Hematopoietic multipotent progenitor cell treated with erythropoietin and hydrocortisone succinate and interleukin-3 and kit ligand, for 6 days (in vitro differentiated cells): Measurements from ENCODE around the gene PRKG2.

ENCODE experiments used
- DNase-seq: peaks from one replicate; pipeline ENCODE4 v3.0.0-alpha.2; 2015

PRKG2 gene

GRCh38 chr4:81217779-81218178 is 2.8 kb upstream of the PRKG2 start:
- no peak for DNase-seq

GRCh38 chr4:81215931-81216330 is 909 bp upstream of the PRKG2 start:
- DNase-seq, result peak; percentile 47

- peak; percentile 50 for DNase-seq
Measured at GRCh38 chr4:81214144-81214880, 710 bp downstream of the PRKG2 start.

DNA sequence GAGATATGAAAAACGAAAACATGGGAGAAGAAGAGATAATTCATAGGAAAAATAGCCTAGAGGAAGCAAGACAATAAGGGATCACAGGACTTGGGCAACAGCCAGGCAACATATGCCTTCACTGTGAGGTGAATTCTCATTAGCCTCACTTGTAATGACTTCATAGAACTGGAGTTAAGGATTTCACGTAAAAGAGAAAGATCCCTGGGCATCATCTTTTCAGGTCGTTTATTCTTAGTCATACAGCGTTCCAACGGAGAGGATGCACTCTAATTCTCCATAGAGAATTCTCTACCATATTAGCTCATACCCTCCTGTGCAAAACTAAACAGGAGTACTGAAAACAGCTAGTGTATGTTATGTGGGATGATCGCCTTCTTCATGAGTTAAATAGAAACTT is 1.4 kb downstream of the PRKG2 start:
- no peak for DNase-seq

DNA sequence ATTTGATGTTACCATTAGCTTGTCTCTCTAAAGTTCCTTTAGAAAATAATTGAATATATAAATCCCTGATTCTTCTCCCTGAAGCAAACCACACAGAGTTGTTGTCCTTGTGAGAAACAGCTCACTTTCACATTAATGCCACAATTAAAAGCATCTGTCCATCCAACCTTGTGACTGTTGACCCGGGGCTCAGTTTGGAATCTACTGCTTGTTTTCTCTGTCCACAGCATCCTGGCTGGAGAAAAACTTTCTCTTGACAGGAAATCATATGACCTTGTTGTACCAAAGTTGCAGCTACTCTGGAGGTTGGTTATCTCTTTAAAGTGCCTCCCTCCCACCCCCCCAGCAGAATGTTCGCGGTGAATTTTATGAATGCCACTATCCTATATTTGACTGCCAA is 3.1 kb downstream of the PRKG2 start:
- DNase-seq, result no peak

- DNase-seq, result peak; percentile 71
Measured at GRCh38 chr4:81207828-81208227, 7.2 kb downstream of the PRKG2 start.

DNA sequence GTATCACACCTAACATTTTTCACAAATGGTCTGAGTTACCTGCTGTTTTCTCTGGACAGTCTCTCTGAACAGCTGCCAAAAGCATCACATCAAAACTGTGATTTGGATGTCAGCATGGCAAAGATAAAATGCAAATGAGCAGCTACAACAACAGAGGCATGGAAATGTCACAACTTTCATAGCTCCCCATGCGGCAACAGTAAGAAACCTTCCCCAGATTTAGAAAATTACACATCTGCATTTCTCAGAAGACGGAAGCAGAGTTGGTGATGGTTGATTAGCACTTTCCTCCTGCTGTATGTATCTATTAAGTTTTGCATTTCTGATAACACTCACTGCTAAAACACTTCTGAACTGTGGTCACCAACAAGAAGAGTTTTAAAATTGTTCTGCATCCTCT is 9.7 kb downstream of the PRKG2 start:
- peak; percentile 40 for DNase-seq

- peak; percentile 32 for DNase-seq
Measured at GRCh38 chr4:81204571-81204970, 10.5 kb downstream of the PRKG2 start.

GRCh38 chr4:81199831-81200230 is 15.2 kb downstream of the PRKG2 start:
- no peak for DNase-seq

- DNase-seq, result no peak
Measured at GRCh38 chr4:81198609-81199008, 16.4 kb downstream of the PRKG2 start.

GRCh38 chr4:81197864-81198524 is 17.0 kb downstream of the PRKG2 start:
- peak; percentile 22 for DNase-seq

- no peak for DNase-seq
Measured at GRCh38 chr4:81196126-81196650, 18.8 kb downstream of the PRKG2 start.

DNA sequence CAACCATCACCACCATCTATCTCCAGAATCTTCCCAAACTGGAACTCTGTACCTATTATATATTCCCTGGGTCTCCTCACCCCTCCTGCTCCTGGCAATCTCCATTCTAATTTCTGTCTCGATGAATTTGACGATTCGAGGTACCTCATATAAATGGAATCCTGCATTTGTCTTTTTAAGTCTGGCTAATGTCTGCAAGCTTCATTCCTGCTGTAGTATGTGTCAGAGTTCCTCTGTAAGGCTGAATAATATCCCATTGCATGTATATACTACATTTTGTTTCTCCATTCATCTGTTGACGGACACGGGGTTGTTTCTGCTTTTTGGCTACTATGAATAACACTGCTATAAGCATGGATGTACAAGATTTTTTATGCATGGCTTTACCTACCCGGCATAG is 19.5 kb downstream of the PRKG2 start:
- no peak for DNase-seq

DNA sequence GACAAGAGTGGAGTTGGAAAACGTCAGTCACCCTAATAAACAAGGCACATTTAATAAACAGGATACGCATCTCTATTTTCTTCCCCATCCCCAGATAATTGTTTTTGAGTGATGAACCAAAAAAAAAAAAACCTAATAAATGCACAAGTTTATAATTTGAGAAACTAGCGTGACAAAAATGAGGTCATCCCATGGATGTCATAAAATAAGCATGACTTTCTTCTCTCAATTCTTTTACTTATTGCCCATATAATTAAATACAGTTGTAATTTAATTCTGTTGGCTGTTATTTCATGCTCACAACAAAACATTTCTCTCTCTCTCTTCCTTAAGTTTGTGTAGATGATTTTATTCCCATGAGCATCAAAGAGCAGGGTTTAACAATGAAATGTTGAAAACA is 20.7 kb downstream of the PRKG2 start:
- DNase-seq, result no peak

- peak; percentile 27 for DNase-seq
Measured at GRCh38 chr4:81180916-81181315, 34.1 kb downstream of the PRKG2 start.

DNA sequence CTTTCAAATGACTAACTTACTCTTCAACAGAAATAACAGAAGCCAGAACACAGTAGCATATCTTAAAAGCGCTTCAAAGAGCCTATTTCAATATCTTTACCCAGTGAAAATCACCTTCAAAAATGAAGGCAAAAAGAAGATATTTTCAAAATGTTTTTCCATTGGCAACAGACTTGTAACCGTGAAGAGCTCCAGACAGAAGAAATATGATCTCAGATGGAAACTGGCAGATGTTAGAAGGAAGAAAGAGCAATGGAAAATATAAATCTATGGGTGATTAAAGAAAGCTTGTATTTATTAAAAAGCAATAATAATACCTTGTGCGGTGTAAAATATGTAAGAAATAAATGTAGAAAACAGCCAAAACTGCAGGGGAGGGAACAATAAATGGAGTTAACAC is 35.7 kb downstream of the PRKG2 start:
- DNase-seq, result no peak

DNA sequence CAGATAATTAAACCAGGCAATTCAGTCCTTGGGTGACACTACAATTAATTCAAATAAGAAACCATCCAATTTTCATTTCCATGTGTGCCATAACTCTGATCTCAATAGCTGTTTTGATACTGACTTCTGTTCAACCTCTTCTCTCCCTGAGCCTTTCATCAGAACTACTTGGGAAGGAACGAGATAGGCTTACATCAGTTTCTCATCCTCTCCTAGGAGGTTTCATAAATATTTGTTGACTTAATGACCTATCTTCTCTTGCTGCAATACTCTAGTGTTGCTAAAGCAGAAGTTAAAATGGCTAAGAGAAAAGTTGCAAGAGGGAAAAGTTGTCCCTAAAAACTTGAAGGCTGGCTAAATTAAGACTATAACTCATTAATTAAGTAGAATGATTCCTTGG is 41.8 kb downstream of the PRKG2 start:
- no peak for DNase-seq

- no peak for DNase-seq
Measured at GRCh38 chr4:81166458-81167160, 48.4 kb downstream of the PRKG2 start.

DNA sequence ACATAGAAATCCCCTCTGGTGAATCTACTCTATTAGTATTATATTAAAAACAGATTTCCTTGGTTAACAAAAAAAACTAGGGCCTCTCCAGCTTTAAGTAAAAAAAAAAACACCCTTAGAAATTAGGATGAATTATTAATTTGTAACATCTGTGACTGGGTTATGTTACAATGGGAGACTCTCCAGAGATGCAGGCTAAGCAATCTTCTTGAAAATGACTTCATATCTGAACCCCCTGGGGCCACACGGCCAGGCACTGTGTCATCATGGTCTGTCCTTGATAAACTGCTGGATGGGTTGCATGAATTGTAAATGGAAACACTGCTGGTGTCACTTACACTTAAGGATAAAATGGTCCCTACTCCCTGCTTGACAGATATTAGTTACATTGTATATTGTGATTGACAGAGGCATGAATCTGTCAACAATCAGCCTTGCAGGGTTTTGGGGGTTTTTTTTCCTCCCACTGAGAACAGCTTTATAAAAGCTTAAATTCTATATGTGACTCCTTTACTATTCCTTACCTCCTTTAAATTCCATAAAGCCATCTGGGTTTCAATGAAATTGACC is 49.1 kb downstream of the PRKG2 start:
- DNase-seq, result no peak

DNA sequence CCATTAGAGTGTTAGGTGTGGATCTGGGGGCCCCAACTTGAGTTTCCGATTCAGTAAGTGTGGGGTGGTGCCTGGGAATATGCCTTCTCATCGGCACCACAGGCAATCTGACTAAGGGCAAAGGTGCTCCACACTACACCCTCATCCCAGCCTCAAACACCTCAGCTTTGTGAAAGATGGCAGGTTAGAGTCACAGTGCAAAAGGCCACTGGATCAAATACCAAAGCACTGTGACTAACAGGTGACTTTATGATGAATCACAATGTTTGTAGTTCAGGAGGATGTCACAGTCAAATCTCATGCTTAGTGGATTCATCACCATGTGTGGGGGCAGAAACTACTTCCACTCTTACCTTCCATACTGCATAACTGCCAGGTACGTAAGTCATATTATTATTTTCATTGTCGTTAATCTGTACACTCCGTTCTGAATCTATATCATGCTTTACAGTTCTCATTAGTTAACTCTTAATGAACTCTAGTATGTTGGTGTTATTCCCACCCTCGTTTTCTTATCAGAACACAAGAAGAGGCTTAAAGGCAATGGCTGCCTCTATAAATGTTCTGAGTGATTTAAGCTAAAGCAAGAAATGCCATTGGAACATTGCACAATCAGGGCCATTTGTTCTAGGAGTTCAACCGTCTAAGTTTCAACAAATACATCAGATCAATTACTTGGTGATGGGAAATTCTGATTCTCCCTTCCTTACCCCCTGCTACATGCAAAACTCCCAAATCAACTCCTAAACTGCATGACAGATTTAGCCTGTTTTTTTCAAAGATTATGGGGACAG is 50.2 kb downstream of the PRKG2 start:
- DNase-seq, result no peak

- DNase-seq, result no peak
Measured at GRCh38 chr4:81164126-81164525, 50.9 kb downstream of the PRKG2 start.

GRCh38 chr4:81162752-81163458 is 52.1 kb downstream of the PRKG2 start:
- DNase-seq, result no peak
